Liver (tissue), 3 donors: Measurements from ENCODE around the gene CPAMD8.

Experiments
- HNF4A ChIP-seq, 2 donors: conservative IDR thresholded peaks; 2 replicates each; pipeline ENCODE4 v1.6.1; 2016; ENCODE audit warnings: antibody characterized with exemption in 2 of 2, mild to moderate bottlenecking in 2 of 2
- SP1 ChIP-seq: IDR thresholded peaks from 2 replicates; pipeline ENCODE4 v1.6.1; 2018; ENCODE audit warnings: antibody characterized with exemption, mild to moderate bottlenecking
- TF ChIP-seq, protein P1 (sequence below): IDR thresholded peaks from 2 replicates; pipeline ENCODE4 v1.6.1; 2016; ENCODE audit warnings: antibody characterized with exemption
- TF ChIP-seq, protein P2 (sequence below): fragments of 150-350 bp; IDR thresholded peaks from 2 replicates; pipeline ENCODE4 v1.5.1; 2017; ENCODE audit warnings: improper control_type of control experiment, low read depth, low read length; ENCODE audit not compliant: missing input control
- donor health status: healthy.
- donor health status: healthy.

GRCh38 chr19:16951529-16951928 lies 75.1 kb downstream of the CPAMD8 start:
- TF ChIP-seq, protein P1, sequence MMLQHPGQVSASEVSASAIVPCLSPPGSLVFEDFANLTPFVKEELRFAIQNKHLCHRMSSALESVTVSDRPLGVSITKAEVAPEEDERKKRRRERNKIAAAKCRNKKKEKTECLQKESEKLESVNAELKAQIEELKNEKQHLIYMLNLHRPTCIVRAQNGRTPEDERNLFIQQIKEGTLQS = no peak
- no peak for TF ChIP-seq SP1
- TF ChIP-seq, protein P2, sequence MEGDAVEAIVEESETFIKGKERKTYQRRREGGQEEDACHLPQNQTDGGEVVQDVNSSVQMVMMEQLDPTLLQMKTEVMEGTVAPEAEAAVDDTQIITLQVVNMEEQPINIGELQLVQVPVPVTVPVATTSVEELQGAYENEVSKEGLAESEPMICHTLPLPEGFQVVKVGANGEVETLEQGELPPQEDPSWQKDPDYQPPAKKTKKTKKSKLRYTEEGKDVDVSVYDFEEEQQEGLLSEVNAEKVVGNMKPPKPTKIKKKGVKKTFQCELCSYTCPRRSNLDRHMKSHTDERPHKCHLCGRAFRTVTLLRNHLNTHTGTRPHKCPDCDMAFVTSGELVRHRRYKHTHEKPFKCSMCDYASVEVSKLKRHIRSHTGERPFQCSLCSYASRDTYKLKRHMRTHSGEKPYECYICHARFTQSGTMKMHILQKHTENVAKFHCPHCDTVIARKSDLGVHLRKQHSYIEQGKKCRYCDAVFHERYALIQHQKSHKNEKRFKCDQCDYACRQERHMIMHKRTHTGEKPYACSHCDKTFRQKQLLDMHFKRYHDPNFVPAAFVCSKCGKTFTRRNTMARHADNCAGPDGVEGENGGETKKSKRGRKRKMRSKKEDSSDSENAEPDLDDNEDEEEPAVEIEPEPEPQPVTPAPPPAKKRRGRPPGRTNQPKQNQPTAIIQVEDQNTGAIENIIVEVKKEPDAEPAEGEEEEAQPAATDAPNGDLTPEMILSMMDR = no peak
- no peak for TF ChIP-seq HNF4A (conservative IDR thresholded peaks at IDR 0.05)
